ENCODE results near the gene KRT32. TPM values are rescaled to one million over a fixed set of nuclear protein-coding genes. Genes with fewer than 3 reads are reported as not detected.

The KRT32 gene
- total RNA-seq, 1 experiment from 2014 or later, result 0.06 TPM

Other genes starting within 250 kb of the KRT32 start
- not detected in 2 replicates for gene KRTAP9-2, start 240.7 kb downstream of the KRT32 start, total RNA-seq (2014; rRNA removed; shearing (Covaris generic))
- gene KRTAP9-3, start 234.9 kb downstream of the KRT32 start, total RNA-seq (2014; rRNA removed; shearing (Covaris generic)), result not detected in 2 replicates
- not detected in 2 replicates for gene KRTAP9-8, start 229.4 kb downstream of the KRT32 start, total RNA-seq (2014; rRNA removed; shearing (Covaris generic))
- gene KRTAP9-4, start 217.7 kb downstream of the KRT32 start, total RNA-seq (2014; rRNA removed; shearing (Covaris generic)), result not detected in 2 replicates
- gene KRTAP9-9, start 212.0 kb downstream of the KRT32 start, total RNA-seq (2014; rRNA removed; shearing (Covaris generic)), result not detected in 2 replicates
- gene KRTAP9-6, start 202.0 kb downstream of the KRT32 start, total RNA-seq (2014; rRNA removed; shearing (Covaris generic)), result not detected in 2 replicates
- not detected in 2 replicates for gene KRTAP9-7, start 191.7 kb downstream of the KRT32 start, total RNA-seq (2014; rRNA removed; shearing (Covaris generic))
- not detected in 2 replicates for gene KRTAP29-1, start 164.5 kb downstream of the KRT32 start, total RNA-seq (2014; rRNA removed; shearing (Covaris generic))
- not detected in 2 replicates for gene KRTAP16-1, start 158.1 kb downstream of the KRT32 start, total RNA-seq (2014; rRNA removed; shearing (Covaris generic))
- not detected in 2 replicates for gene KRTAP17-1, start 151.7 kb downstream of the KRT32 start, total RNA-seq (2014; rRNA removed; shearing (Covaris generic))
- not detected in 2 replicates for gene KRT33A, start 116.6 kb downstream of the KRT32 start, total RNA-seq (2014; rRNA removed; shearing (Covaris generic))
- not detected in 2 replicates for gene KRT33B, start 97.6 kb downstream of the KRT32 start, total RNA-seq (2014; rRNA removed; shearing (Covaris generic))
- gene KRT34, start 85.1 kb downstream of the KRT32 start, total RNA-seq (2014; rRNA removed; shearing (Covaris generic)), result 0.46 and 1.4 TPM in 2 replicates
- gene KRT31, start 69.8 kb downstream of the KRT32 start, total RNA-seq (2014; rRNA removed; shearing (Covaris generic)), result not detected in 2 replicates
- gene KRT37, start 42.8 kb downstream of the KRT32 start, total RNA-seq (2014; rRNA removed; shearing (Covaris generic)), result not detected in 2 replicates
- not detected in 2 replicates for gene KRT38, start 26.4 kb downstream of the KRT32 start, total RNA-seq (2014; rRNA removed; shearing (Covaris generic))
- not detected in 2 replicates for gene KRT35, start 13.8 kb upstream of the KRT32 start, total RNA-seq (2014; rRNA removed; shearing (Covaris generic))
- not detected in 2 replicates for gene KRT36, start 22.5 kb upstream of the KRT32 start, total RNA-seq (2014; rRNA removed; shearing (Covaris generic))
- gene KRT13, start 38.2 kb upstream of the KRT32 start, total RNA-seq (2014; rRNA removed; shearing (Covaris generic)), result not detected in 2 replicates
- 0.51 and 3.1 TPM in 2 replicates for gene KRT15, start 51.5 kb upstream of the KRT32 start, total RNA-seq (2014; rRNA removed; shearing (Covaris generic))
- gene KRT19, start 60.9 kb upstream of the KRT32 start, total RNA-seq (2014; rRNA removed; shearing (Covaris generic)), result 0.86 TPM in 1 of 2 replicates, not detected in the other
- gene KRT9, start 104.7 kb upstream of the KRT32 start, total RNA-seq (2014; rRNA removed; shearing (Covaris generic)), result not detected in 2 replicates
- gene KRT14, start 119.5 kb upstream of the KRT32 start, total RNA-seq (2014; rRNA removed; shearing (Covaris generic)), result 0.63 and 1.4 TPM in 2 replicates
- gene KRT16, start 145.4 kb upstream of the KRT32 start, total RNA-seq (2014; rRNA removed; shearing (Covaris generic)), result 1.0 TPM in 1 of 2 replicates, not detected in the other
- gene KRT17, start 157.2 kb upstream of the KRT32 start, total RNA-seq (2014; rRNA removed; shearing (Covaris generic)), result 276 and 317 TPM in 2 replicates
- gene EIF1, start 221.5 kb upstream of the KRT32 start, total RNA-seq (2014; rRNA removed; shearing (Covaris generic)), result 78.2 and 85.4 TPM in 2 replicates
- gene GAST, start 244.9 kb upstream of the KRT32 start, total RNA-seq (2014; rRNA removed; shearing (Covaris generic)), result not detected in 2 replicates